SK-N-SH (cell line): Measurements from ENCODE around the gene GMFB. TPM values are rescaled to one million over a fixed set of nuclear protein-coding genes. Genes with fewer than 3 reads are reported as not detected.
"Not testable (repeated sequence)": the region's sequence is repeated elsewhere in the genome, so short reads cannot be mapped to it uniquely, and the experiment has no call there.

Experiments used
- CTCF ChIA-PET: fragments of 300-600, 350-600 bp; formaldehyde crosslinking; extraction: SDS; loops from one replicate; lab custom pipeline; 2021; lab: Yijun Ruan, JAX
- POLR2A ChIA-PET: fragments of 350-600 bp; sonication (Branson Sonifier 250); formaldehyde crosslinking; extraction: SDS; loops from one replicate; lab custom pipeline; 2020; ENCODE audit warnings: antibody characterized with exemption, inconsistent platforms; lab: Yijun Ruan, JAX
- DNase-seq: peaks from one replicate; pipeline ENCODE4 v3.0.0; 2012
- H2AFZ ChIP-seq: fragments of 200-600 bp; sonication (generic); 2 replicates; pipeline ENCODE4 v1.8.1; 2016; ENCODE audit warnings: antibody characterized with exemption, mild to moderate bottlenecking, low read depth
- H3F3A ChIP-seq: fragments of 200-600 bp; sonication (generic); replicated peaks from 2 replicates; pipeline ENCODE3; 2016; ENCODE audit warnings: antibody characterized with exemption, mild to moderate bottlenecking; ENCODE audit not compliant: insufficient read depth
- H3K27ac ChIP-seq, 2 experiments: fragments of 200-500 bp in 1 of 2; fragments of 200-600 bp in 1 of 2; sonication (Bioruptor generic) in 1 of 2; sonication (generic), shearing (Covaris generic) in 1 of 2; 2 replicates each; pipeline versions ENCODE4 v1.5.1 to v1.6.1; 2014 to 2016; ENCODE audit warnings: low read depth in 2 of 2, inconsistent platforms in 1 of 2, low read length in 1 of 2, mild to moderate bottlenecking in 1 of 2, mixed read lengths in 1 of 2
- H3K27me3 ChIP-seq: fragments of 200-600 bp; sonication (generic), shearing (Covaris generic); 2 replicates; pipeline ENCODE4 v1.6.1; 2016; ENCODE audit warnings: mixed run types; ENCODE audit not compliant: insufficient read depth
- H3K36me3 ChIP-seq, 2 experiments: fragments of 200-500 bp in 1 of 2; fragments of 200-600 bp in 1 of 2; sonication (Bioruptor generic) in 1 of 2; sonication (generic) in 1 of 2; replicated peaks in 1 of 2; 2 replicates each; pipeline versions ENCODE3 to v1.5.1; 2014 to 2016; ENCODE audit warnings: low read length in 1 of 2, mild to moderate bottlenecking in 1 of 2; ENCODE audit not compliant: insufficient read depth in 2 of 2, control insufficient read depth in 1 of 2
- H3K4me1 ChIP-seq, 2 experiments: fragments of 200-500 bp in 1 of 2; fragments of 200-600 bp in 1 of 2; sonication (Bioruptor generic) in 1 of 2; sonication (generic), shearing (Covaris generic) in 1 of 2; 2 replicates each; pipeline versions ENCODE4 v1.5.1 to v1.6.1; 2014 to 2016; ENCODE audit warnings: low read depth in 1 of 2, low read length in 1 of 2, mixed run types in 1 of 2; ENCODE audit not compliant: insufficient read depth in 2 of 2, control insufficient read depth in 1 of 2
- H3K4me2 ChIP-seq: fragments of 200-600 bp; sonication (generic), shearing (Covaris generic); 2 replicates; pipeline ENCODE4 v1.6.1; 2017; ENCODE audit warnings: mixed run types
- H3K4me3 ChIP-seq, 2 experiments: fragments of 200-500 bp in 1 of 2; fragments of 200-600 bp in 1 of 2; sonication (Bioruptor generic) in 1 of 2; sonication (generic), shearing (Covaris generic) in 1 of 2; 2 replicates each; pipeline versions ENCODE4 v1.5.1 to v1.8.1; 2014 to 2016; ENCODE audit warnings: low read depth in 2 of 2, inconsistent platforms in 1 of 2, low read length in 1 of 2, mild to moderate bottlenecking in 1 of 2, mixed read lengths in 1 of 2, moderate library complexity in 1 of 2
- H3K79me2 ChIP-seq: fragments of 200-600 bp; sonication (generic); 2 replicates; pipeline ENCODE4 v1.8.1; 2017; ENCODE audit warnings: mild to moderate bottlenecking; ENCODE audit not compliant: insufficient read depth
- H3K9ac ChIP-seq: fragments of 200-600 bp; sonication (generic); 2 replicates; pipeline ENCODE4 v1.6.1; 2017; ENCODE audit warnings: mixed run types
- H3K9me2 ChIP-seq: fragments of 200-600 bp; sonication (generic); 2 replicates; pipeline ENCODE4 v1.6.1; 2017; ENCODE audit warnings: mixed run types
- H3K9me3 ChIP-seq: fragments of 200-600 bp; sonication (generic); 2 replicates; pipeline ENCODE4 v1.6.1; 2017; ENCODE audit warnings: mixed run types, mild to moderate bottlenecking, moderate library complexity
- H4K20me1 ChIP-seq: fragments of 200-600 bp; sonication (generic); 2 replicates; pipeline ENCODE4 v1.6.1; 2017; ENCODE audit warnings: mild to moderate bottlenecking, mixed run types; ENCODE audit not compliant: insufficient read depth
- ELF1 ChIP-seq: IDR thresholded peaks from 2 replicates; pipeline ENCODE4 v1.4.0; 2012
- EP300 ChIP-seq, 2 experiments: IDR thresholded peaks; 2 replicates each; pipeline versions ENCODE4 v1.4.0 to v1.6.1; 2012; ENCODE audit warnings: borderline replicate concordance in 1 of 2, low read depth in 1 of 2, low read length in 1 of 2
- EZH2phosphoT487 ChIP-seq: fragments of 200-600 bp; sonication (generic); IDR thresholded peaks from 2 replicates; pipeline ENCODE4 v1.6.1; 2017; ENCODE audit warnings: low read depth, mixed run types, mild to moderate bottlenecking, antibody characterized with exemption, moderate library complexity, borderline replicate concordance
- GATA2 ChIP-seq: sonication (generic); formaldehyde crosslinking; IDR thresholded peaks from 2 replicates; pipeline ENCODE4 v1.5.0; 2020; ENCODE audit warnings: mild to moderate bottlenecking, missing genetic modification reagents
- NRF1 ChIP-seq: IDR thresholded peaks from 2 replicates; pipeline ENCODE4 v1.6.1; 2012; ENCODE audit warnings: low read depth, mild to moderate bottlenecking, low read length
- RFX5 ChIP-seq: IDR thresholded peaks from 2 replicates; pipeline ENCODE4 v1.6.1; 2012; ENCODE audit warnings: mild to moderate bottlenecking, improper control_type of control experiment, low read length
- RXRA ChIP-seq: IDR thresholded peaks from 2 replicates; pipeline ENCODE4 v1.4.0; 2012; ENCODE audit warnings: low read depth, mild to moderate bottlenecking, borderline replicate concordance
- TAF1 ChIP-seq: IDR thresholded peaks from 2 replicates; pipeline ENCODE4 v1.6.1; 2012; ENCODE audit warnings: low read depth, mild to moderate bottlenecking, low read length, moderate library complexity, borderline replicate concordance
- YY1 ChIP-seq: IDR thresholded peaks from 2 replicates; pipeline ENCODE4 v1.4.0; 2012; ENCODE audit warnings: low read depth, mild to moderate bottlenecking
- WGBS: methylation state at CpG from one replicate; pipeline ENCODE4 v1.1.6; 2017; ENCODE audit warnings: low lambda C conversion rate; 5-methylcytosine and 5-hydroxymethylcytosine counted together
- polyA plus RNA-seq, 3 experiments: library from polyadenylated mRNA; depleted of rRNA; stranded (reverse); fragments of >200 nt; gene quantifications; 2 replicates each; pipeline ENCODE4 v1.2.3, GENCODE V29; 2012
- TF ChIP-seq, protein P1 (sequence below): fragments of 150-350 bp; IDR thresholded peaks from 2 replicates; pipeline ENCODE4 v1.6.1; 2017; ENCODE audit warnings: antibody characterized with exemption, low read length, low read depth, borderline replicate concordance
- TF ChIP-seq, protein P2 (sequence below): IDR thresholded peaks from 2 replicates; pipeline ENCODE4 v1.6.1; 2012; ENCODE audit warnings: mild to moderate bottlenecking, low read depth, low read length, moderate library complexity

The GMFB gene
- polyA plus RNA-seq, 1 of the 3 experiments (the other 2 are of a cell fraction), result 9.4 TPM

DNA sequence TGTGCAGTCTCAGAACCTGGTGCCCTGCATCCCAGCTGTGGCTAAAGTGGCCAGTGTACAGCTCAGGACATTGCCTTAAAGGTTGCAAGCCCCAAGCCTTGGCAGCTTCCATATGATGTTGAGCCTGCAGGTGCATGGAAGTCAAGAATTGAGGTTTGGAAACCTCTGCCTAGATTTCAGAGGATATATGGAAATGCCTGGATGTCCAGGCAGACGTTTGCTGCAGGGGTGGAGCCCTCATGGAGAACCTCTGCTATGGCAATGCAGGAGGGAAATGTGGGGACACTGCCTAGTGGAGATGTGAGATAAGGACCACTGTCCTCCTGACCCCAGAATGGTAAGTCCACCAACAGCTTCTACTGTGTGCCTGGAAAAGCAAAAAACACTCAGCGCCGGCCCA is 29.7 kb downstream of the GMFB start:
- H3K36me3 ChIP-seq, result no peaks in the 10 kb centered on the region
- no peak overlapping the region for H3K4me3 ChIP-seq
- no peaks in the 10 kb centered on the region for H3K4me1 ChIP-seq
- H3K79me2 ChIP-seq, result no peaks in the 10 kb centered on the region
- H3K27ac ChIP-seq, result no peak overlapping the region
- H3F3A ChIP-seq, result no peaks in the 10 kb centered on the region
- ChIA-PET POLR2A (no interaction called here), CTCF (no interaction called here)
- no peaks in the 10 kb centered on the region for H3K9me3 ChIP-seq
- H4K20me1 ChIP-seq, result no peaks in the 10 kb centered on the region
- no peak overlapping the region for H2AFZ ChIP-seq
- H3K9me2 ChIP-seq, result no peaks in the 10 kb centered on the region
- TF ChIP-seq NRF1 (no peak), GATA2 (CRISPR knock-in tag) (no peak), EZH2phosphoT487 (no peak), RFX5 (no peak)
- WGBS, result 78% methylated on average over 3 of the region's 3 CpGs
- no peak for DNase-seq
- H3K4me2 ChIP-seq, result no peak overlapping the region
- H3K9ac ChIP-seq, result no peak overlapping the region
- no peaks in the 10 kb centered on the region for H3K27me3 ChIP-seq

DNA sequence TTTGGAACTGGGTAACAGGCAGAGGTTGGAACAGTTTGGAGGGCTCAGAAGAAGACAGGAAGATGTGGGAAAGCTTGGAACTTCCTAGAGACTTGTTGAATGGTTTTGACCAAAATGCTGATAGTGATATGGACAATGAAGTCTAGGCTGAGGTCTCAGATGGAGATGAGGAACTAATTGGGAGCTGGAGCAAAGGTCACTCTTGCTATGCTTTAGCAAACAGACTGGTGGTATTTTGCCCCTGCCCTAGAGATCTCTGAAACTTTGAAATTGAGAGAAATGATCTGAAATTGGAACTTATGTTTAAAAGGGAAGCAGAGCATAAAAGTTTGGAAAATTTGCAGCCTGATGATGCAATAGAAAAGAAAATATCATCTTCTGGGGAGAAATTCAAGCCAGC is 30.2 kb downstream of the GMFB start:
- DNase-seq, POLR2A ChIA-PET: not testable (repeated sequence)

DNA sequence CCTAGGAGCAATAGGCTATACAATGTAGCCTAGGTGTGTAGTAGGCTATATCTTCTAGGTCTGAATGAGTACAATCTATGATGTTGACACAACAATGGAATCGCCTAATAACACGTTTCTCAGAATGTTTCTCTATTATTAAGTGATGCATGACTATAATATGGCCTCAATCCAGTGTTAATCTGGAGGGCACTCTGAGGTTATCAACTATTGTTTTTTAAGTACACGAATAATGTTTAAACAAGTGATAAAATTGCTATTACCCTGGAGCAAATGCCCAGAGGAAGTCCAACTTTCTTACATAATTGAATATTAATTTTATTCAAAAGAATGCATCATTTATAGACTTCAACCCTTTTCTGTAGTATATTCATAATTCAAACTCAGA is 31.2 kb downstream of the GMFB start:
- Histone ChIP-seq H2AFZ (no peak overlapping the region), H3K27ac (no peak overlapping the region), H3K9ac (no peak overlapping the region), H3K4me1 (no peaks in the 10 kb centered on the region; a peak in 1 of 4 replicates), H3K27me3 (no peaks in the 10 kb centered on the region), H4K20me1 (no peaks in the 10 kb centered on the region), H3K79me2 (no peaks in the 10 kb centered on the region), H3K9me3 (no peaks in the 10 kb centered on the region), H3K36me3 (no peaks in the 10 kb centered on the region), H3K9me2 (no peaks in the 10 kb centered on the region), H3K4me3 (no peak overlapping the region), H3K4me2 (no peak overlapping the region), H3F3A (no peaks in the 10 kb centered on the region)
- ChIA-PET CTCF (interaction anchor here (1.2 kb wide), 1 partner anchor 11 kb away, joined by 4 read pairs; no protein-coding TSS in a partner anchor), POLR2A (no interaction called here)
- no peak for DNase-seq
- TF ChIP-seq EP300 (IDR thresholded peaks at IDR 0.05; ENCODE audit: borderline replicate concordance in 1 of 2, low read depth in 1 of 2, low read length in 1 of 2) (no peak), EZH2phosphoT487 (no peak), TAF1 (no peak), RXRA (no peak), YY1 (no peak), ELF1 (no peak)
- TF ChIP-seq, protein P1, sequence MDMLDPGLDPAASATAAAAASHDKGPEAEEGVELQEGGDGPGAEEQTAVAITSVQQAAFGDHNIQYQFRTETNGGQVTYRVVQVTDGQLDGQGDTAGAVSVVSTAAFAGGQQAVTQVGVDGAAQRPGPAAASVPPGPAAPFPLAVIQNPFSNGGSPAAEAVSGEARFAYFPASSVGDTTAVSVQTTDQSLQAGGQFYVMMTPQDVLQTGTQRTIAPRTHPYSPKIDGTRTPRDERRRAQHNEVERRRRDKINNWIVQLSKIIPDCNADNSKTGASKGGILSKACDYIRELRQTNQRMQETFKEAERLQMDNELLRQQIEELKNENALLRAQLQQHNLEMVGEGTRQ, result no peak
- TF ChIP-seq, protein P2, sequence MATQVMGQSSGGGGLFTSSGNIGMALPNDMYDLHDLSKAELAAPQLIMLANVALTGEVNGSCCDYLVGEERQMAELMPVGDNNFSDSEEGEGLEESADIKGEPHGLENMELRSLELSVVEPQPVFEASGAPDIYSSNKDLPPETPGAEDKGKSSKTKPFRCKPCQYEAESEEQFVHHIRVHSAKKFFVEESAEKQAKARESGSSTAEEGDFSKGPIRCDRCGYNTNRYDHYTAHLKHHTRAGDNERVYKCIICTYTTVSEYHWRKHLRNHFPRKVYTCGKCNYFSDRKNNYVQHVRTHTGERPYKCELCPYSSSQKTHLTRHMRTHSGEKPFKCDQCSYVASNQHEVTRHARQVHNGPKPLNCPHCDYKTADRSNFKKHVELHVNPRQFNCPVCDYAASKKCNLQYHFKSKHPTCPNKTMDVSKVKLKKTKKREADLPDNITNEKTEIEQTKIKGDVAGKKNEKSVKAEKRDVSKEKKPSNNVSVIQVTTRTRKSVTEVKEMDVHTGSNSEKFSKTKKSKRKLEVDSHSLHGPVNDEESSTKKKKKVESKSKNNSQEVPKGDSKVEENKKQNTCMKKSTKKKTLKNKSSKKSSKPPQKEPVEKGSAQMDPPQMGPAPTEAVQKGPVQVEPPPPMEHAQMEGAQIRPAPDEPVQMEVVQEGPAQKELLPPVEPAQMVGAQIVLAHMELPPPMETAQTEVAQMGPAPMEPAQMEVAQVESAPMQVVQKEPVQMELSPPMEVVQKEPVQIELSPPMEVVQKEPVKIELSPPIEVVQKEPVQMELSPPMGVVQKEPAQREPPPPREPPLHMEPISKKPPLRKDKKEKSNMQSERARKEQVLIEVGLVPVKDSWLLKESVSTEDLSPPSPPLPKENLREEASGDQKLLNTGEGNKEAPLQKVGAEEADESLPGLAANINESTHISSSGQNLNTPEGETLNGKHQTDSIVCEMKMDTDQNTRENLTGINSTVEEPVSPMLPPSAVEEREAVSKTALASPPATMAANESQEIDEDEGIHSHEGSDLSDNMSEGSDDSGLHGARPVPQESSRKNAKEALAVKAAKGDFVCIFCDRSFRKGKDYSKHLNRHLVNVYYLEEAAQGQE, result no peak
- WGBS, result 58% methylated on average over 3 of the region's 3 CpGs

More for the DNA sequence above, 30.2 kb downstream of the GMFB start:
- CTCF ChIA-PET, H3K9ac ChIP-seq, H3F3A ChIP-seq, H3K4me3 ChIP-seq, H3K9me3 ChIP-seq, H3K36me3 ChIP-seq, H3K4me2 ChIP-seq, H2AFZ ChIP-seq, H3K79me2 ChIP-seq, H3K4me1 ChIP-seq, H4K20me1 ChIP-seq, H3K9me2 ChIP-seq, H3K27me3 ChIP-seq, H3K27ac ChIP-seq: not testable (repeated sequence)

DNA sequence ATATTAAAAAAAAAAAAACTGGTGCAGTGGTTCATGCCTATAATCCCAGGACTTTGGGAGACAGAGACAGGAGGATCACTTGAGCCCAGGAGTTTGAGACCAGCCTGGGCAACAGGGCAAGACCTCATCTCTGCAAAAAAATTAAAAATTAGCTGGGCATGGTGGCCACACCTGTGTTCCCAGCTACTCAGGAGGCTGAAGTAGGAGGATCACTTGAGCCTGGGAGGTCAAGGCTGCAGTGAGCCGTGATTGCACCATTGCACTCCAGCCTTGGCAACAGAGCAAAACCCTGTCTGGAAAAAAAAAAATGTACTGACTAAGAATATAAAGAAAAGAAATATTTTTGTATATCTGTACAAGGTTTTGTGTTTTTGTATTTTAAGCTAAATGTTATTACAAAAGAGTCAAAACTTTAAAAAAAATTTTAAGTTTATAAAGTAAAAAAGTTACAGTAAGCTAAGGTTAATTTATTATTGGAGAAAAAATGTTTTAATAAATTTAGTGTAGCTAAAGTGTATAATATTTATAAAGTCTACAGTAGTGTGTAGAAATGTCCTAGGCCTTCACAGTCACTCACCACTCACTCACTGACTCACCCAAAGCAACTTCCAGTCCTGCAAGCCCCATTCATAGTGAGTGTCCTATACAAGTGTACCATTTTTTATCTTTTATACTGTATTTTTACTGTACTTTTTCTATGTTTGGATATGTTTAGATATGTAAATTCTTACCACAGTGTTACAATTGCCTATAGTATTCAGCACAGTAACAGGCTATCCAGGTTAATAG is 31.8 kb downstream of the GMFB start:
- H3K9me2 ChIP-seq, H3K9me3 ChIP-seq, H3K4me1 ChIP-seq, H3F3A ChIP-seq, H3K9ac ChIP-seq, H3K79me2 ChIP-seq, H3K27ac ChIP-seq, H4K20me1 ChIP-seq, H3K27me3 ChIP-seq, POLR2A ChIA-PET, H2AFZ ChIP-seq, H3K36me3 ChIP-seq, DNase-seq, H3K4me2 ChIP-seq, H3K4me3 ChIP-seq: not testable (repeated sequence)
- CTCF ChIA-PET, result interaction anchor here (1.0 to 1.2 kb wide), 2 partner anchors 10 to 15 kb away, joined by 4 read pairs; no protein-coding TSS in a partner anchor
- 88% methylated on average over 1 of the region's 1 CpG for WGBS
